Astrocyte (in vitro differentiated cells and primary cell): ENCODE results near the gene ZC3H18.

Source experiments
- EZH2 ChIP-seq: IDR thresholded peaks from 2 replicates; pipeline ENCODE4 v1.6.1; 2012; ENCODE audit warnings: mild to moderate bottlenecking, low read length, inconsistent platforms; ENCODE audit not compliant: insufficient read depth
- TF ChIP-seq, protein P1 (sequence below): IDR thresholded peaks from 2 replicates; pipeline ENCODE4 v1.5.1; 2011; ENCODE audit warnings: low read depth, mild to moderate bottlenecking, inconsistent platforms, low read length, moderate library complexity; ENCODE audit not compliant: insufficient read depth

DNA sequence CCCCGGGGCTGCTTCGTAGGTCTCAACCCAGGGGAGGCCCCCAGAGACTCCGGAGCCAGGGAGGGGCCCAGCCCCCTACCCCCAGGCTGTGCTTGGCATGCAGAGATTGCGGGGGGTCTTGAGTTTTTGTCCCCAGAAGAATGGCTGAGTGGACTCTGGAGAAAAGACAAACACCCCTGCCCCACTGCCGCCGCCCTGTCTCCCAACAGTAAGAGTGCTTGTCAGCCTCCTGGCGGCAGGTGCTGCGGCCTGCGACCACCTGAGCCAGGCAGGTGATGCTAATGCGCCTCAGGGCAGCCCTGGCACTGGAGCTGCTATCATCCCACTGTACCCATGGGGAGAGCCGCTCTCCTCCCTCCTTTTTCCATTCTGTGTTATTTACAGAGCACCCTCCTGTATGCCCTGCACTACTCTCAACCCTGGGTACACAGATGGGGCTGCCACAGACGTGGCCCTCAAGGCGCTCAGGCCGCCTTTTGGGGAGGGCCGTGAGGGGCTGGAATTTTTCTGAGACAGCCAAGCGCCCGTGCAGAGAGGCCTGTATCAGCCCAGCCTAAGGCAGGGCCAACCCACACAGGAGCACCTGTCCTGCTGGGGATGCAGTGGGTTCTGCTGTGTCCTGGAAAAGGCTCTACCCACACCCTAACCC is 65.6 kb downstream of the ZC3H18 start:
- TF ChIP-seq, protein P1, sequence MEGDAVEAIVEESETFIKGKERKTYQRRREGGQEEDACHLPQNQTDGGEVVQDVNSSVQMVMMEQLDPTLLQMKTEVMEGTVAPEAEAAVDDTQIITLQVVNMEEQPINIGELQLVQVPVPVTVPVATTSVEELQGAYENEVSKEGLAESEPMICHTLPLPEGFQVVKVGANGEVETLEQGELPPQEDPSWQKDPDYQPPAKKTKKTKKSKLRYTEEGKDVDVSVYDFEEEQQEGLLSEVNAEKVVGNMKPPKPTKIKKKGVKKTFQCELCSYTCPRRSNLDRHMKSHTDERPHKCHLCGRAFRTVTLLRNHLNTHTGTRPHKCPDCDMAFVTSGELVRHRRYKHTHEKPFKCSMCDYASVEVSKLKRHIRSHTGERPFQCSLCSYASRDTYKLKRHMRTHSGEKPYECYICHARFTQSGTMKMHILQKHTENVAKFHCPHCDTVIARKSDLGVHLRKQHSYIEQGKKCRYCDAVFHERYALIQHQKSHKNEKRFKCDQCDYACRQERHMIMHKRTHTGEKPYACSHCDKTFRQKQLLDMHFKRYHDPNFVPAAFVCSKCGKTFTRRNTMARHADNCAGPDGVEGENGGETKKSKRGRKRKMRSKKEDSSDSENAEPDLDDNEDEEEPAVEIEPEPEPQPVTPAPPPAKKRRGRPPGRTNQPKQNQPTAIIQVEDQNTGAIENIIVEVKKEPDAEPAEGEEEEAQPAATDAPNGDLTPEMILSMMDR = no peak
- TF ChIP-seq EZH2 = no peak
